ENCODE results near the gene NSD1. TPM values are rescaled to one million over a fixed set of nuclear protein-coding genes. Genes with fewer than 3 reads are reported as not detected.
A peak's percentile ranks its signal among the peaks of the same experiment; 100 is the strongest.

The NSD1 gene, protein sequence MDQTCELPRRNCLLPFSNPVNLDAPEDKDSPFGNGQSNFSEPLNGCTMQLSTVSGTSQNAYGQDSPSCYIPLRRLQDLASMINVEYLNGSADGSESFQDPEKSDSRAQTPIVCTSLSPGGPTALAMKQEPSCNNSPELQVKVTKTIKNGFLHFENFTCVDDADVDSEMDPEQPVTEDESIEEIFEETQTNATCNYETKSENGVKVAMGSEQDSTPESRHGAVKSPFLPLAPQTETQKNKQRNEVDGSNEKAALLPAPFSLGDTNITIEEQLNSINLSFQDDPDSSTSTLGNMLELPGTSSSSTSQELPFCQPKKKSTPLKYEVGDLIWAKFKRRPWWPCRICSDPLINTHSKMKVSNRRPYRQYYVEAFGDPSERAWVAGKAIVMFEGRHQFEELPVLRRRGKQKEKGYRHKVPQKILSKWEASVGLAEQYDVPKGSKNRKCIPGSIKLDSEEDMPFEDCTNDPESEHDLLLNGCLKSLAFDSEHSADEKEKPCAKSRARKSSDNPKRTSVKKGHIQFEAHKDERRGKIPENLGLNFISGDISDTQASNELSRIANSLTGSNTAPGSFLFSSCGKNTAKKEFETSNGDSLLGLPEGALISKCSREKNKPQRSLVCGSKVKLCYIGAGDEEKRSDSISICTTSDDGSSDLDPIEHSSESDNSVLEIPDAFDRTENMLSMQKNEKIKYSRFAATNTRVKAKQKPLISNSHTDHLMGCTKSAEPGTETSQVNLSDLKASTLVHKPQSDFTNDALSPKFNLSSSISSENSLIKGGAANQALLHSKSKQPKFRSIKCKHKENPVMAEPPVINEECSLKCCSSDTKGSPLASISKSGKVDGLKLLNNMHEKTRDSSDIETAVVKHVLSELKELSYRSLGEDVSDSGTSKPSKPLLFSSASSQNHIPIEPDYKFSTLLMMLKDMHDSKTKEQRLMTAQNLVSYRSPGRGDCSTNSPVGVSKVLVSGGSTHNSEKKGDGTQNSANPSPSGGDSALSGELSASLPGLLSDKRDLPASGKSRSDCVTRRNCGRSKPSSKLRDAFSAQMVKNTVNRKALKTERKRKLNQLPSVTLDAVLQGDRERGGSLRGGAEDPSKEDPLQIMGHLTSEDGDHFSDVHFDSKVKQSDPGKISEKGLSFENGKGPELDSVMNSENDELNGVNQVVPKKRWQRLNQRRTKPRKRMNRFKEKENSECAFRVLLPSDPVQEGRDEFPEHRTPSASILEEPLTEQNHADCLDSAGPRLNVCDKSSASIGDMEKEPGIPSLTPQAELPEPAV (N-terminal part only)
- polyA plus RNA-seq = 8.6 to 14.0 TPM (median 13.6 TPM) in 3 replicates
- polyA plus RNA-seq (2011; ENCODE audit: low read depth) = 13.1 TPM
- polyA plus RNA-seq (2011; cell fraction: cytosol; rRNA removed) = 7.4 and 11.0 TPM in 2 replicates
- 23.9 and 25.9 TPM in 2 replicates for polyA plus RNA-seq (2011; cell fraction: nucleus; rRNA removed)
- 7.3 and 14.7 TPM in 2 replicates for polyA plus RNA-seq (2012; ENCODE audit: low replicate concordance)
- polyA minus RNA-seq = 30.1 to 48.0 TPM (median 33.7 TPM) in 3 replicates
- polyA minus RNA-seq (2011; cell fraction: cytosol; rRNA and poly(A)+ RNA removed) = 26.1 TPM
- 45.4 and 80.7 TPM in 2 replicates for polyA minus RNA-seq (2011; cell fraction: nucleus; rRNA and poly(A)+ RNA removed)

DNA sequence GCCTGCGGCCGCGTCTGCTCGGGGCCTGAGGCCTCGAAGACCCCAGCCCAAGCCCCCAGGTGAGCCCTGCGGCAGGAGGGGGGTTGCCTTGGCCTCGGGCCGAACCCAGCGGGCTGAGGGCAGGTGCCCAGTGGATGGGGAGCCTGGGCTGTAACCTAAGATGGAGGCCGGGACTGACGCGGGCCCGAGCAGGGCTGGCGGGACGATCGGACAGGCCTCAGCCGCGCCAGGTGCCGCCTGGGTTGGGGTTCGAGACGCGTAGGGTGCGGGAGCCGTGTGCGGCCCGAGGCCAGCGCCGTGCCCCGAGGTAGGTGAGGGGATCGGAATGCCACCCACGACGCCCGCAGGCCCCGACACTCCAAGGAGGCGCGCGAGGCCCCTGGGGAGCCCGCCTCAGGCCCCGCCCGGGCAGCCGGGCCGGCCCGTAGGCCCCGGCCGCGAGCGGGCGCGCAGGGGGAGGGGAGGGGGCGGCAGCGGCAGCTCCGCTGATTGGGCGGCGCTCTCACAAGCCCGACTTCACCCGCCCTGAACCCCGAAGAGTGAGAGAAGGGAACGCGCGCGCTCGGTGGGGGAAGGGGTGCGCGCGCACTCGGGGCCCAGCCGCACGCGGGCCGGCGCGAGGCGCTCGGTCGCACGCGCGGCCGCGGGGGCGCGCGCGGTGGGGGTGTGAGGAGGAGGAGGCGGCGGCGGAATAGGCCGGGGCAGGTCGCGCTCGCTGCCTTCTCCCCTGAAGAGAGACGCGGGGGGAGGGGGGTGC lies at the start of gene NSD1:
NSD1 (plus strand) TSS at position 678 of the 757 bp plus-strand sequence. CDS start 1,331 bp downstream, outside the sequence.
- H3K9me3 ChIP-seq (ENCODE audit: control insufficient read depth, low read depth, low read length) = no peaks in the 10 kb centered on the region
- dilution Hi-C loops (cut with MboI; ENCODE audit: extremely low pct_ligation_motif_present, low sequenced_read_pairs) = no loop called here
- H3K4me3 ChIP-seq (ENCODE audit: control insufficient read depth in 2 of 3, extremely low read depth in 1 of 3, insufficient read depth in 2 of 3, low read depth in 1 of 3, low read length in 3 of 3) = peak within 1 kb of the TSS; percentile 49 to 88 (median 72)
- H2AFZ ChIP-seq (ENCODE audit: control insufficient read depth, low read length) = peak within 1 kb of the TSS; percentile 88
- H4K20me1 ChIP-seq (ENCODE audit: control insufficient read depth, extremely low read depth, insufficient read depth, low read length) = no peaks in the 10 kb centered on the region
- H3K4me1 ChIP-seq (ENCODE audit: control insufficient read depth, extremely low read depth, insufficient read depth, low read length) = peaks cover 33% of the 10 kb centered on the region
- DNase-seq (ENCODE audit: low read depth, low spot score) = peak; percentile 13
- H3K4me2 ChIP-seq (ENCODE audit: control insufficient read depth, extremely low read depth, insufficient read depth, low read depth, low read length) = peak within 1 kb of the TSS; percentile 100
- H3K79me2 ChIP-seq (ENCODE audit: control insufficient read depth, insufficient read depth, low read length) = peaks cover 35% of the 10 kb centered on the region
- peak within 1 kb of the TSS; percentile 85 for H3K9ac ChIP-seq (ENCODE audit: control insufficient read depth, extremely low read depth, insufficient read depth, low read length)
- peaks cover 3 to 8% of the 10 kb centered on the region in 2 experiments for H3K36me3 ChIP-seq (ENCODE audit: control insufficient read depth in 2 of 2, extremely low read depth in 1 of 2, insufficient read depth in 2 of 2, low read length in 2 of 2)
- H3K27ac ChIP-seq (ENCODE audit: control insufficient read depth, insufficient read depth, low read length) = peak within 1 kb of the TSS; percentile 70
- no peaks in the 10 kb centered on the region for H3K9me1 ChIP-seq (ENCODE audit: control insufficient read depth, extremely low read depth, insufficient read depth, low read length)
- TF ChIP-seq, protein P1, sequence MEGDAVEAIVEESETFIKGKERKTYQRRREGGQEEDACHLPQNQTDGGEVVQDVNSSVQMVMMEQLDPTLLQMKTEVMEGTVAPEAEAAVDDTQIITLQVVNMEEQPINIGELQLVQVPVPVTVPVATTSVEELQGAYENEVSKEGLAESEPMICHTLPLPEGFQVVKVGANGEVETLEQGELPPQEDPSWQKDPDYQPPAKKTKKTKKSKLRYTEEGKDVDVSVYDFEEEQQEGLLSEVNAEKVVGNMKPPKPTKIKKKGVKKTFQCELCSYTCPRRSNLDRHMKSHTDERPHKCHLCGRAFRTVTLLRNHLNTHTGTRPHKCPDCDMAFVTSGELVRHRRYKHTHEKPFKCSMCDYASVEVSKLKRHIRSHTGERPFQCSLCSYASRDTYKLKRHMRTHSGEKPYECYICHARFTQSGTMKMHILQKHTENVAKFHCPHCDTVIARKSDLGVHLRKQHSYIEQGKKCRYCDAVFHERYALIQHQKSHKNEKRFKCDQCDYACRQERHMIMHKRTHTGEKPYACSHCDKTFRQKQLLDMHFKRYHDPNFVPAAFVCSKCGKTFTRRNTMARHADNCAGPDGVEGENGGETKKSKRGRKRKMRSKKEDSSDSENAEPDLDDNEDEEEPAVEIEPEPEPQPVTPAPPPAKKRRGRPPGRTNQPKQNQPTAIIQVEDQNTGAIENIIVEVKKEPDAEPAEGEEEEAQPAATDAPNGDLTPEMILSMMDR (optimal IDR thresholded peaks at IDR 0.05 in 1 of 3, IDR thresholded peaks at IDR 0.05 in 1 of 3, conservative IDR thresholded peaks at IDR 0.05 in 1 of 3; ENCODE audit: extremely low read depth in 1 of 3, insufficient read depth in 2 of 3, low read length in 3 of 3) = no peak
- TF ChIP-seq EZH2 (IDR thresholded peaks at IDR 0.05; ENCODE audit: low read length) = no peak
- H3K27me3 ChIP-seq (ENCODE audit: control insufficient read depth, extremely low read depth, insufficient read depth, low read length) = no peaks in the 10 kb centered on the region
- no peak for FAIRE-seq

All from keratinocyte (primary cell).